Natural killer cell (primary cell): ENCODE measurements around the gene HTATIP2. TPM values are rescaled to one million over a fixed set of nuclear protein-coding genes. Genes with fewer than 3 reads are reported as not detected.

Experiments
- ATAC-seq, 3 donors: fragments of 150-1000 bp in 2 of 3; fragments of 200-7000 bp in 1 of 3; cut with Tn5 transposase; 1 replicate in 1 of 3; 2 replicates in 2 of 3; pipeline ENCODE4 v1.10.0; 2021; ENCODE audit warnings: mild to moderate bottlenecking in 2 of 3, moderate library complexity in 2 of 3
- DNase-seq, 2 donors: peaks; one replicate each; pipeline versions ENCODE4 v3.0.0 to v3.0.0-alpha.2; 2013 to 2021; ENCODE audit warnings: mixed read lengths in 1 of 2
- H3K27ac ChIP-seq: one replicate; pipeline ENCODE4 v1.5.1; 2013; ENCODE audit warnings: mild to moderate bottlenecking, low read length
- H3K27me3 ChIP-seq: one replicate; pipeline ENCODE4 v1.6.1; 2013; ENCODE audit warnings: low read length; ENCODE audit not compliant: control insufficient read depth, insufficient read depth
- H3K36me3 ChIP-seq: one replicate; pipeline ENCODE4 v1.6.1; 2013; ENCODE audit warnings: low read length; ENCODE audit not compliant: control insufficient read depth, insufficient read depth
- H3K4me1 ChIP-seq: one replicate; pipeline ENCODE4 v1.6.1; 2013; ENCODE audit warnings: low read length; ENCODE audit not compliant: control insufficient read depth, insufficient read depth
- H3K4me3 ChIP-seq: one replicate; pipeline ENCODE4 v1.5.1; 2013; ENCODE audit warnings: low read length
- H3K9me3 ChIP-seq: one replicate; pipeline ENCODE4 v1.6.1; 2013; ENCODE audit warnings: low read length; ENCODE audit not compliant: control insufficient read depth, insufficient read depth
- H3K27ac Mint-ChIP-seq, 2 donors: one replicate each; pipeline ENCODE4 v1.8.0; 2022; ENCODE audit warnings: mild to moderate bottlenecking in 2 of 2, mixed read lengths in 2 of 2, moderate library complexity in 1 of 2
- H3K27me3 Mint-ChIP-seq, 2 donors: one replicate each; pipeline ENCODE4 v1.8.0; 2022; ENCODE audit warnings: low read depth in 2 of 2, mixed read lengths in 2 of 2
- H3K36me3 Mint-ChIP-seq: one replicate; pipeline ENCODE4 v1.8.0; 2022; ENCODE audit warnings: mixed read lengths
- H3K4me1 Mint-ChIP-seq, 2 donors: one replicate each; pipeline ENCODE4 v1.8.0; 2022; ENCODE audit warnings: mixed read lengths in 2 of 2
- H3K4me3 Mint-ChIP-seq: one replicate; pipeline ENCODE4 v1.8.0; 2022; ENCODE audit warnings: mild to moderate bottlenecking, moderate library complexity, mixed read lengths
- H3K9me3 Mint-ChIP-seq, 2 donors: one replicate each; pipeline ENCODE4 v1.8.0; 2022; ENCODE audit warnings: mixed read lengths in 2 of 2
- CTCF ChIP-seq: fragments of 200-600 bp; IDR thresholded peaks from one replicate; pipeline ENCODE4 v1.8.0; 2022; ENCODE audit warnings: antibody characterized with exemption
- WGBS: methylation state at CpG from one replicate; pipeline ENCODE4 v1.1.7; 2013; ENCODE audit warnings: missing lambda C conversion rate; ENCODE audit not compliant: insufficient coverage; 5-methylcytosine and 5-hydroxymethylcytosine counted together
- intact Hi-C: fragments of 100-400 bp; cut with micrococcal nuclease; formaldehyde crosslinking; loops from one replicate; pipeline ENCODE4 v1.14.2; 2022
- total RNA-seq, 4 donors: library from RNA; stranded (reverse); fragments of 120-200 nt in 1 of 4; gene quantifications; one replicate each; pipeline versions ENCODE4 v1.2.3 to v1.2.4, GENCODE V29; 2013 to 2022

HTATIP2 gene
- 10 to 100 TPM; 16.7 to 25.6 (median 19.5) TPM for total RNA-seq
- 37.8 TPM for total RNA-seq (2013)

GRCh38 chr11:20363500-20364340 is at the start of gene HTATIP2:
HTATIP2 (plus strand) TSS chr11:20363714; CDS start chr11:20364238, 524 bp downstream.
- no peaks in the 10 kb centered on the region for H3K36me3 ChIP-seq
- no peaks in the 10 kb centered on the region for H3K36me3 Mint-ChIP-seq
- no peaks in the 10 kb centered on the region for H3K9me3 ChIP-seq
- DNase-seq (peak; percentile 70 to 87), ATAC-seq (peak; percentile 95 to 97 (median 95))
- H3K4me1 ChIP-seq, result peaks cover 28% of the 10 kb centered on the region
- intact Hi-C loops, result loop anchor here (1.0 kb wide), 1 partner anchor 24 kb away; the partner anchor contains the start of gene PRMT3
- peak within 1 kb of the TSS; percentile 65 for H3K4me3 ChIP-seq
- H3K4me3 Mint-ChIP-seq, result peak within 1 kb of the TSS; percentile 84
- no peaks in the 10 kb centered on the region for H3K9me3 Mint-ChIP-seq
- peak within 1 kb of the TSS; percentile 62 for H3K27ac ChIP-seq
- no peaks in the 10 kb centered on the region for H3K27me3 ChIP-seq
- peak within 1 kb of the TSS; percentile 67 to 82 for H3K27ac Mint-ChIP-seq
- no peak for TF ChIP-seq CTCF
- 2% methylated on average over 68 of the region's 68 CpGs for WGBS
- no peaks in the 10 kb centered on the region for H3K27me3 Mint-ChIP-seq
- peaks cover 35 to 48% of the 10 kb centered on the region in 2 donors for H3K4me1 Mint-ChIP-seq

- DNase-seq (no peak), ATAC-seq (no peak)
- Histone ChIP-seq H3K36me3 (no peaks in the 10 kb centered on the region), H3K27me3 (no peaks in the 10 kb centered on the region), H3K4me3 (no peak overlapping the region), H3K27ac (no peak overlapping the region), H3K9me3 (no peaks in the 10 kb centered on the region), H3K4me1 (no peaks in the 10 kb centered on the region)
- Mint-ChIP-seq H3K36me3 (no peaks in the 10 kb centered on the region), H3K4me3 (no peak overlapping the region), H3K4me1 (no peaks in the 10 kb centered on the region), H3K9me3 (no peaks in the 10 kb centered on the region), H3K27ac (no peak overlapping the region), H3K27me3 (peaks cover 0 to 5% of the 10 kb centered on the region in 2 donors)
- TF ChIP-seq CTCF, result no peak
- intact Hi-C loops, result no loop called here
- 55% methylated on average over 1 of the region's 1 CpG for WGBS
Measured at GRCh38 chr11:20315800-20316199, 47.7 kb upstream of the HTATIP2 start.

GRCh38 chr11:20321177-20321576 is 42.3 kb upstream of the HTATIP2 start:
- Mint-ChIP-seq H3K36me3 (no peaks in the 10 kb centered on the region), H3K4me1 (no peaks in the 10 kb centered on the region), H3K27me3 (peaks cover 8 to 9% of the 10 kb centered on the region in 2 donors), H3K4me3 (no peak overlapping the region), H3K27ac (no peak overlapping the region), H3K9me3 (no peaks in the 10 kb centered on the region)
- Histone ChIP-seq H3K27me3 (no peaks in the 10 kb centered on the region), H3K4me3 (no peak overlapping the region), H3K36me3 (no peaks in the 10 kb centered on the region), H3K9me3 (no peaks in the 10 kb centered on the region), H3K27ac (no peak overlapping the region), H3K4me1 (no peaks in the 10 kb centered on the region)
- intact Hi-C loops, result no loop called here
- DNase-seq (no peak), ATAC-seq (no peak)
- no peak for TF ChIP-seq CTCF
